Amygdala (tissue), 56 donors: ENCODE results near the gene PCGF5.
A peak's percentile ranks its signal among the peaks of the same experiment; 100 is the strongest.
"Not testable (repeated sequence)": the region's sequence is repeated elsewhere in the genome, so short reads cannot be mapped to it uniquely, and the experiment has no call there.

ENCODE experiments used
- DNase-seq, 56 donors: peaks; one replicate each; lab custom pipeline; 2025; lab: John Stamatoyannopoulos, UW

Gene PCGF5

GRCh38 chr10:91208642-91209041, 11.8 kb upstream of the PCGF5 start:
- no peak for DNase-seq

- DNase-seq = no peak
Measured at GRCh38 chr10:91210014-91210413, 10.4 kb upstream of the PCGF5 start.

- no peak for DNase-seq
Measured at GRCh38 chr10:91210435-91210834, 10.0 kb upstream of the PCGF5 start.

GRCh38 chr10:91211675-91212074, 8.8 kb upstream of the PCGF5 start:
- DNase-seq = no peak

GRCh38 chr10:91214911-91215310, 5.6 kb upstream of the PCGF5 start:
- no peak for DNase-seq

GRCh38 chr10:91215384-91215783, 5.1 kb upstream of the PCGF5 start:
- no peak for DNase-seq

GRCh38 chr10:91219371-91220193, 881 bp upstream of the PCGF5 start:
- DNase-seq = no peak

GRCh38 chr10:91220954-91221675, 652 bp downstream of the PCGF5 start:
- peak in 11 of 56 donors; percentile 5 to 48 (median 30) for DNase-seq

GRCh38 chr10:91226093-91226492, 5.6 kb downstream of the PCGF5 start:
- DNase-seq = no peak

- no peak for DNase-seq
Measured at GRCh38 chr10:91227576-91227975, 7.1 kb downstream of the PCGF5 start.

- DNase-seq = no peak
Measured at GRCh38 chr10:91229683-91230082, 9.2 kb downstream of the PCGF5 start.

- DNase-seq = no peak
Measured at GRCh38 chr10:91238191-91238590, 17.7 kb downstream of the PCGF5 start.

- DNase-seq = no peak
Measured at GRCh38 chr10:91239789-91240188, 19.3 kb downstream of the PCGF5 start.

- no peak for DNase-seq
Measured at GRCh38 chr10:91242940-91243339, 22.5 kb downstream of the PCGF5 start.

GRCh38 chr10:91247360-91248111, 27.1 kb downstream of the PCGF5 start:
- peak in 3 of 56 donors; percentile 2 to 9 (median 4) for DNase-seq

- DNase-seq = no peak
Measured at GRCh38 chr10:91249700-91250099, 29.2 kb downstream of the PCGF5 start.

- DNase-seq = no peak
Measured at GRCh38 chr10:91250341-91250740, 29.9 kb downstream of the PCGF5 start.

- peak in 28 of 56 donors; percentile 1 to 77 (median 11) for DNase-seq
Measured at GRCh38 chr10:91251430-91252056, 31.1 kb downstream of the PCGF5 start.

GRCh38 chr10:91253300-91253699, 32.8 kb downstream of the PCGF5 start:
- DNase-seq = no peak

GRCh38 chr10:91257310-91257709, 36.8 kb downstream of the PCGF5 start:
- DNase-seq = no peak

GRCh38 chr10:91260417-91260816, 40.0 kb downstream of the PCGF5 start:
- not testable (repeated sequence) for DNase-seq
